Gastroesophageal sphincter (tissue), 4 donors: Measurements from ENCODE around the gene C1orf50. TPM values are rescaled to one million over a fixed set of nuclear protein-coding genes. Genes with fewer than 3 reads are reported as not detected.

ENCODE experiments used
- ATAC-seq: fragments of 150-250 bp; one replicate; pipeline ENCODE4 v1.9.1; 2016; ENCODE audit warnings: mild to moderate bottlenecking, moderate library complexity
- H3K27ac ChIP-seq, 4 donors: fragments of 200-600 bp; sonication (generic) in 3 of 4; 1 replicate in 3 of 4; 2 replicates in 1 of 4; pipeline ENCODE4 v1.5.1; 2016 to 2019
- H3K27me3 ChIP-seq: fragments of 200-600 bp; sonication (generic); one replicate; pipeline ENCODE4 v1.5.1; 2019
- H3K36me3 ChIP-seq, 2 donors: fragments of 200-600 bp; sonication (generic); one replicate each; pipeline ENCODE4 v1.5.1; 2019; ENCODE audit warnings: control low read depth in 1 of 2
- H3K4me1 ChIP-seq, 3 donors: fragments of 200-600 bp; sonication (generic); 1 replicate in 2 of 3; 2 replicates in 1 of 3; pipeline ENCODE4 v1.5.1; 2016 to 2019; ENCODE audit warnings: control low read depth in 2 of 3
- H3K4me3 ChIP-seq, 2 donors: fragments of 200-600 bp; sonication (generic); one replicate each; pipeline ENCODE4 v1.5.1; 2019; ENCODE audit warnings: mild to moderate bottlenecking in 1 of 2, moderate library complexity in 1 of 2
- H3K9me3 ChIP-seq, 3 donors: fragments of 200-600 bp; sonication (generic); one replicate each; pipeline ENCODE4 v1.5.1; 2017 to 2019; ENCODE audit warnings: control low read depth in 2 of 3
- EP300 ChIP-seq: sonication (generic); formaldehyde crosslinking; IDR thresholded peaks from one replicate; pipeline ENCODE4 v1.6.1; 2017; ENCODE audit warnings: antibody characterized with exemption, mild to moderate bottlenecking
- POLR2A ChIP-seq, 2 donors: fragments of 450-650 bp; IDR thresholded peaks; one replicate each; pipeline ENCODE4 v1.6.1; 2017; ENCODE audit warnings: antibody characterized with exemption in 2 of 2, mild to moderate bottlenecking in 2 of 2, moderate library complexity in 1 of 2
- POLR2AphosphoS5 ChIP-seq: sonication (generic); formaldehyde crosslinking; IDR thresholded peaks from one replicate; pipeline ENCODE4 v1.6.1; 2017; ENCODE audit warnings: antibody characterized with exemption
- WGBS, 2 donors: methylation state at CpG; one replicate each; pipeline ENCODE4 v1.1.5; 2018; ENCODE audit warnings: low coverage in 1 of 2; 5-methylcytosine and 5-hydroxymethylcytosine counted together
- total RNA-seq, 4 donors: library from RNA; depleted of rRNA; stranded (reverse); fragments of >200 nt; gene quantifications; one replicate each; pipeline ENCODE4 v1.1.0, GENCODE V29; 2016
- TF ChIP-seq, protein P1 (sequence below), 4 experiments: fragments of 200-600 bp in 2 of 4; fragments of 450-650 bp in 2 of 4; sonication (generic) in 1 of 4; IDR thresholded peaks; one replicate each; pipeline ENCODE4 v1.5.1; 2017 to 2019; ENCODE audit warnings: antibody characterized with exemption in 4 of 4, mild to moderate bottlenecking in 2 of 4, moderate library complexity in 2 of 4

C1orf50 gene
- total RNA-seq, 4 donors from 2014 or later: 4.0 to 8.8 (median 8.0) TPM

- TF ChIP-seq, protein P1, sequence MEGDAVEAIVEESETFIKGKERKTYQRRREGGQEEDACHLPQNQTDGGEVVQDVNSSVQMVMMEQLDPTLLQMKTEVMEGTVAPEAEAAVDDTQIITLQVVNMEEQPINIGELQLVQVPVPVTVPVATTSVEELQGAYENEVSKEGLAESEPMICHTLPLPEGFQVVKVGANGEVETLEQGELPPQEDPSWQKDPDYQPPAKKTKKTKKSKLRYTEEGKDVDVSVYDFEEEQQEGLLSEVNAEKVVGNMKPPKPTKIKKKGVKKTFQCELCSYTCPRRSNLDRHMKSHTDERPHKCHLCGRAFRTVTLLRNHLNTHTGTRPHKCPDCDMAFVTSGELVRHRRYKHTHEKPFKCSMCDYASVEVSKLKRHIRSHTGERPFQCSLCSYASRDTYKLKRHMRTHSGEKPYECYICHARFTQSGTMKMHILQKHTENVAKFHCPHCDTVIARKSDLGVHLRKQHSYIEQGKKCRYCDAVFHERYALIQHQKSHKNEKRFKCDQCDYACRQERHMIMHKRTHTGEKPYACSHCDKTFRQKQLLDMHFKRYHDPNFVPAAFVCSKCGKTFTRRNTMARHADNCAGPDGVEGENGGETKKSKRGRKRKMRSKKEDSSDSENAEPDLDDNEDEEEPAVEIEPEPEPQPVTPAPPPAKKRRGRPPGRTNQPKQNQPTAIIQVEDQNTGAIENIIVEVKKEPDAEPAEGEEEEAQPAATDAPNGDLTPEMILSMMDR (IDR thresholded peaks at IDR 0.05): no peak
- TF ChIP-seq POLR2A (IDR thresholded peaks at IDR 0.05) (no peak), POLR2AphosphoS5 (no peak), EP300 (no peak)
- H3K36me3 ChIP-seq: no peaks in the 10 kb centered on the region
- H3K9me3 ChIP-seq: no peaks in the 10 kb centered on the region
- no peak overlapping the region for H3K4me3 ChIP-seq
- peaks cover 7% of the 10 kb centered on the region for H3K27me3 ChIP-seq
- 72 to 86% methylated on average over 1 to 3 of the region's 3 CpGs for WGBS, 2 donors
- H3K27ac ChIP-seq: no peak overlapping the region
- ATAC-seq: no peak
- no peaks in the 10 kb centered on the region for H3K4me1 ChIP-seq
Measured at GRCh38 chr1:42730002-42730401, 37.0 kb upstream of the C1orf50 start.

DNA sequence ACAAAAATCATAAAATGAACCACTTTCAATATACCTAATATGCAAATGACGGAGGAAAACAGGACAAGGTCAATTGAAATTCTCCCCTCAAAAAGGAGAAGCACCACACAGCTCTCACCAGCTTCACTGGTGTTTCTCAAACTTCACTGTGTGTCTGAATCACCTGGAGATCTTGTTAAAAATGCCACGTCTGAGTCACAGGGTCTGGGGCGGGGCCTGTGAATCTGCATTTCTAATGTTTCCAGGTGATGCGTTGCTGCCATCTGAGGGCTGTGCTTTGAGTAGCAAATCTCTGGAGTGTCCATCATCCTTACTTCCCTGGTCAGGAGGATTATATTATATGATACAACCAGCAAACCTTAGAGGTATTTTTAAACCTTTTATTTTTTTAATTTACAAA is 36.1 kb upstream of the C1orf50 start:
- Histone ChIP-seq H3K9me3 (no peaks in the 10 kb centered on the region), H3K4me1 (no peaks in the 10 kb centered on the region), H3K4me3 (no peak overlapping the region), H3K36me3 (no peaks in the 10 kb centered on the region), H3K27me3 (peaks cover 7% of the 10 kb centered on the region), H3K27ac (no peak overlapping the region)
- ATAC-seq: no peak
- 62 to 76% methylated on average over 4 of the region's 4 CpGs for WGBS, 2 donors
- TF ChIP-seq POLR2AphosphoS5 (no peak), EP300 (no peak), POLR2A (IDR thresholded peaks at IDR 0.05) (no peak)
- TF ChIP-seq, protein P1 (IDR thresholded peaks at IDR 0.05): no peak

GRCh38 chr1:42731585-42731984 is 35.5 kb upstream of the C1orf50 start:
- ATAC-seq: no peak
- H3K9me3 ChIP-seq: no peaks in the 10 kb centered on the region
- H3K4me3 ChIP-seq: no peak overlapping the region
- H3K36me3 ChIP-seq: no peaks in the 10 kb centered on the region
- no peaks in the 10 kb centered on the region for H3K4me1 ChIP-seq
- 78 to 92% methylated on average over 2 to 3 of the region's 3 CpGs for WGBS, 2 donors
- no peak overlapping the region for H3K27ac ChIP-seq
- TF ChIP-seq EP300 (no peak), POLR2AphosphoS5 (no peak), POLR2A (IDR thresholded peaks at IDR 0.05) (no peak)
- TF ChIP-seq, protein P1 (IDR thresholded peaks at IDR 0.05): no peak
- peaks cover 7% of the 10 kb centered on the region for H3K27me3 ChIP-seq

- H3K4me3 ChIP-seq: no peak overlapping the region
- TF ChIP-seq POLR2AphosphoS5 (no peak), EP300 (no peak), POLR2A (IDR thresholded peaks at IDR 0.05) (no peak)
- TF ChIP-seq, protein P1 (IDR thresholded peaks at IDR 0.05): no peak
- no peaks in the 10 kb centered on the region for H3K36me3 ChIP-seq
- ATAC-seq: no peak
- no peaks in the 10 kb centered on the region for H3K4me1 ChIP-seq
- 17% methylated on average over 1 of the region's 10 CpGs; no CpG with 5 or more reads in 1 of the 2 donors for WGBS, 2 donors
- H3K9me3 ChIP-seq: no peaks in the 10 kb centered on the region
- no peak overlapping the region for H3K27ac ChIP-seq
- H3K27me3 ChIP-seq: peaks cover 7% of the 10 kb centered on the region
Measured at GRCh38 chr1:42732126-42732680, 34.8 kb upstream of the C1orf50 start.

- H3K27me3 ChIP-seq: peaks cover 7% of the 10 kb centered on the region
- 81 to 86% methylated on average over 3 to 4 of the region's 12 CpGs for WGBS, 2 donors
- no peak for ATAC-seq
- no peak overlapping the region for H3K4me3 ChIP-seq
- H3K4me1 ChIP-seq: no peaks in the 10 kb centered on the region
- H3K9me3 ChIP-seq: no peaks in the 10 kb centered on the region
- no peaks in the 10 kb centered on the region for H3K36me3 ChIP-seq
- TF ChIP-seq POLR2AphosphoS5 (no peak), EP300 (no peak), POLR2A (IDR thresholded peaks at IDR 0.05) (no peak)
- TF ChIP-seq, protein P1 (IDR thresholded peaks at IDR 0.05): no peak
- H3K27ac ChIP-seq: no peak overlapping the region
Measured at GRCh38 chr1:42733415-42734200, 33.4 kb upstream of the C1orf50 start.
